Measurements from ENCODE around the gene ZNF219. TPM values are rescaled to one million over a fixed set of nuclear protein-coding genes. Genes with fewer than 3 reads are reported as not detected.

The ZNF219 gene
- total RNA-seq, 1 donor from 2014 or later = 44.9 TPM

DNA sequence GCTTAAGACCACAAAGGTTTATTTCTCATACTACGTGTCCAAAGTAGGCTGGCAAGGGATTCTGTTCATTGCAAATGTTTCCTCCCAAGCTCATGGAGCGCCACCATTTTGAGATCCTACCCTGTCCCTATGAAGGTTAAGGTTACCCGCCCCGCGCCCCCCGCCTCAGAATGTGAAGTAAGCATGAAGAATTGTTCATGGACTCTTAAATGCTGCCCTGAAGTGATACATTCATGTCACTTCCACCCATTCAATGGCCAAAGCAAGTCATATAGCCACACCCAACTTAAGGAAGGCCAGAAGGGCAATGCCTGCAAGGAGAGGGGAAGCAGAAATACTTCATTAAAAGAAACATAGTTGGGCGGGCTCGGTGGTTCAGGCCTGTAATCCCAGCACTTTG, 6.6 kb upstream of the ZNF219 start:
- H3K27ac ChIP-seq (replicated peaks) = peak overlapping the region; percentile 99
- TF ChIP-seq, protein P1, sequence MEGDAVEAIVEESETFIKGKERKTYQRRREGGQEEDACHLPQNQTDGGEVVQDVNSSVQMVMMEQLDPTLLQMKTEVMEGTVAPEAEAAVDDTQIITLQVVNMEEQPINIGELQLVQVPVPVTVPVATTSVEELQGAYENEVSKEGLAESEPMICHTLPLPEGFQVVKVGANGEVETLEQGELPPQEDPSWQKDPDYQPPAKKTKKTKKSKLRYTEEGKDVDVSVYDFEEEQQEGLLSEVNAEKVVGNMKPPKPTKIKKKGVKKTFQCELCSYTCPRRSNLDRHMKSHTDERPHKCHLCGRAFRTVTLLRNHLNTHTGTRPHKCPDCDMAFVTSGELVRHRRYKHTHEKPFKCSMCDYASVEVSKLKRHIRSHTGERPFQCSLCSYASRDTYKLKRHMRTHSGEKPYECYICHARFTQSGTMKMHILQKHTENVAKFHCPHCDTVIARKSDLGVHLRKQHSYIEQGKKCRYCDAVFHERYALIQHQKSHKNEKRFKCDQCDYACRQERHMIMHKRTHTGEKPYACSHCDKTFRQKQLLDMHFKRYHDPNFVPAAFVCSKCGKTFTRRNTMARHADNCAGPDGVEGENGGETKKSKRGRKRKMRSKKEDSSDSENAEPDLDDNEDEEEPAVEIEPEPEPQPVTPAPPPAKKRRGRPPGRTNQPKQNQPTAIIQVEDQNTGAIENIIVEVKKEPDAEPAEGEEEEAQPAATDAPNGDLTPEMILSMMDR (IDR thresholded peaks at IDR 0.05; ENCODE audit: borderline replicate concordance) = no peak
- H3K27me3 ChIP-seq (ENCODE audit: low read depth) = no peaks in the 10 kb centered on the region
- no peaks in the 10 kb centered on the region for H3K36me3 ChIP-seq
- no peak for DNase-seq
- H3K4me3 ChIP-seq = peak overlapping the region; percentile 88
- H3K4me1 ChIP-seq = peaks cover 47% of the 10 kb centered on the region
- no peaks in the 10 kb centered on the region for H3K9me3 ChIP-seq (replicated peaks)
- intact Hi-C loops (cut with micrococcal nuclease) = no loop called here

DNA sequence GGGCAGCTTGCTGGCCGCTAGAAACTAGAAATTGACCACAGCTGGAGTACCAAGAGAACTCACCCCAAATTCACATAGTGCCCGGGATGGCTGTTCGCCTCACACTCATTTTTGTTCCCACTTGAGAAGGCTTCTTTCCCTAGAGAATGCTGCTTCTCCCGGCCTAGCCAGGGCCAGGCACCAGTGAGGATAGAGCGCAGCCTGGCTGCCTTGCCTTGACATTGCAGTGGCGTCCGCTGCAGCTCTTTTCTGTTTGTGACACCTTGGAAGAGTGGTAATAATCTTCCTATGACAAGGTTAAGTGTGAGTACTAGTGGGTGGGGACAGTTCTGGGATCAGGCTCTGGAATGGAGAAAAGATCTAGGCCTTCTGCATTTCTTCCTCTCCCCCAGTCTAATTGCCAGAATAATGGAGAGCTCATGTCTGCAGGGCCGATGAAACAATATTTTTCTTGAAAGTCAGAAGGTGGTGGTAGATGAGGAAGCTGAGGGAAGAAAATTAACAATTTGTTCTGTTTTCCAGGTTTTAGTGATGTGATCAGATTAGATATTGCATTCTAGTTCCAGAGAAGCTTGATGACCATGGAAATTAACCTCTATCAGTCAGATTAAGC, 6.1 kb upstream of the ZNF219 start:
- TF ChIP-seq, protein P1 (IDR thresholded peaks at IDR 0.05; ENCODE audit: borderline replicate concordance) = peak; percentile 99
- Histone ChIP-seq H3K4me1 (peaks cover 51% of the 10 kb centered on the region), H3K4me3 (peak overlapping the region; percentile 88), H3K27me3 (ENCODE audit: low read depth) (no peaks in the 10 kb centered on the region), H3K27ac (replicated peaks) (peak overlapping the region; percentile 99), H3K9me3 (replicated peaks) (no peaks in the 10 kb centered on the region), H3K36me3 (no peaks in the 10 kb centered on the region)
- peak; percentile 78 for DNase-seq
- intact Hi-C loops (cut with micrococcal nuclease) = loop anchor here (5.0 kb wide), 1 partner anchor 37 kb away; no protein-coding TSS in a partner anchor

DNA sequence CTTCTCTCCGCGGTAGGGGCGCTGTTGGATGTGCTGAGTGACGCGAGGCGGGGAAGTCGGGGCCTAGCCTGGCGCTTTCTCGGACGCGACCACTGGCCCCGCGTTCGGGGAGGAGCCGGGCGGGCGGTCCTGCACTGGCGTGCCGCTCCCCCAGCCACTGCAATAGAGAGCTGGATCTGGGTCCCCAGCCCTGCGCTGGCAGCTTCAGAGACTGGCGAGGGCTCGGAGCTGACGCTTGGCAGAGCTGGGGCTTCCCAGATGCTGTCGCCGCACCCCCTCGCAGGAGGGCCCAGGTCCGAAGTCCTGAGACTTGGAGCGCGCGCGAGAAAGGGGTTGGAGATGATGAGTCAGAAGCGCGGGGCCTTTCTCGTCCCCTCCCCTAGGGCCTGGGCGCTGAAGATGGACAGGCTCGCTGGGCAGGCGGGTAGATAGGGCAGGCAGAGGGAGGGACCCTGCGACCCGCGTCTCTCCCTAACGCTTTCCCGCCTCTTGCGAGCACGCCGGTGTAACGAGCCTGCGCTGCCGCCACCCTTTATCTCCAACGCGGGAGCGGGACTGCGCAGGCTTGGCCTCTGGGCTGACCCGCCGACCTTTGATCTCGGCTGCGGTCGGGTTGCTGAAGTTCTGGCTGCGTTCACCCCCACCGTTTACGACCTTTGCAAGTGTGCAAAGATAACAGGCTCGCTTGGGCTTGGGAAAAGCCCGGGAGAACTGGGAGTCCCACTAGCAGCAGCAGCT, 5.4 kb upstream of the ZNF219 start:
- no peaks in the 10 kb centered on the region for H3K9me3 ChIP-seq (replicated peaks)
- intact Hi-C loops (cut with micrococcal nuclease) = loop anchor here (5.0 kb wide), 1 partner anchor 37 kb away; no protein-coding TSS in a partner anchor
- peaks cover 58% of the 10 kb centered on the region for H3K4me1 ChIP-seq
- H3K4me3 ChIP-seq = peak overlapping the region; percentile 88
- peak; percentile 97 for DNase-seq
- H3K36me3 ChIP-seq = no peaks in the 10 kb centered on the region
- TF ChIP-seq, protein P1 (IDR thresholded peaks at IDR 0.05; ENCODE audit: borderline replicate concordance) = peak; percentile 90
- no peaks in the 10 kb centered on the region for H3K27me3 ChIP-seq (ENCODE audit: low read depth)
- H3K27ac ChIP-seq (replicated peaks) = peak overlapping the region; percentile 99

DNA sequence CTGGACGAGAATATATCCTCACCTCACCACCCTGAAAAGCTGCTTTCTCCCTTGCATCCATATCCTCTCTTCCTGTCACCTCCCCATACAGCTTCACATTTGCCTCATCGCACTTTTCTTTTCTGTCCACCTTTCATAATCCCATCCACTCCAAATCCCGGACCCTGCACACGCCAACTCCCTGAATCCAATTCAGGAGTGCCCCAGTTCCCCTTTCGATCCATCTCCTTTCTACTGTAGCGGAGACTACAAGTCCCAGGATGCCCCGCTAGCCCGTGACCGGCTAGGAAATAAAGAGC, 4.9 kb upstream of the ZNF219 start:
- Histone ChIP-seq H3K36me3 (no peaks in the 10 kb centered on the region), H3K27ac (replicated peaks) (peak overlapping the region; percentile 99), H3K27me3 (ENCODE audit: low read depth) (no peaks in the 10 kb centered on the region), H3K4me3 (peak overlapping the region; percentile 88), H3K4me1 (peaks cover 59% of the 10 kb centered on the region), H3K9me3 (replicated peaks) (no peaks in the 10 kb centered on the region)
- intact Hi-C loops (cut with micrococcal nuclease) = loop anchor here (5.0 kb wide), 1 partner anchor 36 kb away; no protein-coding TSS in a partner anchor
- no peak for DNase-seq
- TF ChIP-seq, protein P1 (IDR thresholded peaks at IDR 0.05; ENCODE audit: borderline replicate concordance) = no peak

DNA sequence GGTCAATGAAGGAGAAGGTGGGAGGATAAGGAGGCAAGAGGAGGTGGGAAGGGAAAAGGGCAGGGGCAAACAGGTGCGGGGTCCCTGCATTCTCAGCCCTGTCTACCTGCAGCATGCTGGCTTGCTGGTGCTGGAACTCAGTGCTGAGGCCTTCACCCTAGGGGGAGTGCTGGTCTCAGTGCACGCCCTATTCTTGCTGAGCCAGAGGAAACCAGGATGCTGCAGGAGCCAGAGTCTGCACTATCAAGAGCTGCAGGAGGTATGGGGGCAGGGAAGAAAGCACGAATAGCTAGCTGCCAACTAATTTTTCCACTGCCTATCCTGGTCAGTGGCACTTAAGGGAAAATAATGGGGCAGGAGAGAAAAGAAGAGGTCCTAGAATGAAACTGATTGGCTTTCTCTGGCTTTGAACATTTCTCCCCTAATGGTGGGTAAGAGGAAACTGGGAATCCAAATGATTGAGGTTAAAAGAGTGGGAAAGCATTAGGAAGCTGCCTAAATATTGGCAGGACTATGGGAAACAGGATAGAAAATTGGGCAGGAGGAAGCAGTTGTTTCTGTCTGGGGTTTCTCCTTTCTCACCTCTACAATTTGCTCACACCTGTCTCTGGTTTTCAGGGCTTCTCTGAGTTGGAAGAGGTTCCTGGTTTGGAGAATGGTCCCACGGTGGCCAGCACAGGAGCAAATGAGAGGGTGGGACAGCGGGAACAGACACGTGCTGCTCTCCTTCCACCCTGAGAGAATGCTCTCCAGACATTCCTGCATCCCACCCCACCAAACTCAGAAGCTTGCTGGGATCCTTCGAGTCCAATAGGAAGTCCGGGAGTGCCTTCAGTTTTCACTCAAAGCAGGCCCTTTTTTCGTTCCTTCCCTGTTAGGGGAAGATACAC, 4.3 kb upstream of the ZNF219 start:
- peak overlapping the region; percentile 99 for H3K27ac ChIP-seq (replicated peaks)
- no peaks in the 10 kb centered on the region for H3K9me3 ChIP-seq (replicated peaks)
- TF ChIP-seq, protein P1 (IDR thresholded peaks at IDR 0.05; ENCODE audit: borderline replicate concordance) = no peak
- H3K4me1 ChIP-seq = peaks cover 60% of the 10 kb centered on the region
- DNase-seq = no peak
- no peaks in the 10 kb centered on the region for H3K36me3 ChIP-seq
- H3K27me3 ChIP-seq (ENCODE audit: low read depth) = no peaks in the 10 kb centered on the region
- intact Hi-C loops (cut with micrococcal nuclease) = loop anchor here (5.0 kb wide), 1 partner anchor 35 kb away; no protein-coding TSS in a partner anchor
- peak overlapping the region; percentile 88 for H3K4me3 ChIP-seq

Data from left ventricle myocardium inferior (tissue), 1 donor.